ENCODE measurements around the gene GATAD2A.

Gene GATAD2A

DNA sequence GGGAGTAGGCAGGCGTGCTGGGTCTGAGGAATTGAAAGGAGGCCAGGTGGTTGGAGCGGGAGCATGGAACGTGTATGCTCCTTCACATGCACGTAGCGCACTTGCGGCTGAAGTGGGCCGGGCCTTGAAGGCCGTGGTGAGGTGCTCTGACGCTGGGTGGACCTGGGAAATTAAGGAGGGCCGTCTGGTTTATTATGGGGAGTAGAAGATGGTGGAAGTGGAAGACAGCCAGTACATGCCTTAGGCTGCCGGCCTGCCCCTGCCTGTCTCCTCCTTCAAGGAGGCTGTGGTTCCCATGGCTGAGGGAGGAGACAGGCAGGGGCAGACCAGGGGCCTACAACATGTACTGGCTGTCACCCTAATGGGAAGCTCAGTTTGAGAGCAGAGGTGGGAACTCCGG, 23.9 kb downstream of the GATAD2A start:
- TF ChIP-seq, protein P1, sequence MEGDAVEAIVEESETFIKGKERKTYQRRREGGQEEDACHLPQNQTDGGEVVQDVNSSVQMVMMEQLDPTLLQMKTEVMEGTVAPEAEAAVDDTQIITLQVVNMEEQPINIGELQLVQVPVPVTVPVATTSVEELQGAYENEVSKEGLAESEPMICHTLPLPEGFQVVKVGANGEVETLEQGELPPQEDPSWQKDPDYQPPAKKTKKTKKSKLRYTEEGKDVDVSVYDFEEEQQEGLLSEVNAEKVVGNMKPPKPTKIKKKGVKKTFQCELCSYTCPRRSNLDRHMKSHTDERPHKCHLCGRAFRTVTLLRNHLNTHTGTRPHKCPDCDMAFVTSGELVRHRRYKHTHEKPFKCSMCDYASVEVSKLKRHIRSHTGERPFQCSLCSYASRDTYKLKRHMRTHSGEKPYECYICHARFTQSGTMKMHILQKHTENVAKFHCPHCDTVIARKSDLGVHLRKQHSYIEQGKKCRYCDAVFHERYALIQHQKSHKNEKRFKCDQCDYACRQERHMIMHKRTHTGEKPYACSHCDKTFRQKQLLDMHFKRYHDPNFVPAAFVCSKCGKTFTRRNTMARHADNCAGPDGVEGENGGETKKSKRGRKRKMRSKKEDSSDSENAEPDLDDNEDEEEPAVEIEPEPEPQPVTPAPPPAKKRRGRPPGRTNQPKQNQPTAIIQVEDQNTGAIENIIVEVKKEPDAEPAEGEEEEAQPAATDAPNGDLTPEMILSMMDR (IDR thresholded peaks at IDR 0.05; ENCODE audit: low read length, missing control alignments): no peak
- no peak overlapping the region for H3K4me3 ChIP-seq (replicated peaks; ENCODE audit: low read depth, low read length)
- DNase-seq (ENCODE audit: low read depth): no peak

DNA sequence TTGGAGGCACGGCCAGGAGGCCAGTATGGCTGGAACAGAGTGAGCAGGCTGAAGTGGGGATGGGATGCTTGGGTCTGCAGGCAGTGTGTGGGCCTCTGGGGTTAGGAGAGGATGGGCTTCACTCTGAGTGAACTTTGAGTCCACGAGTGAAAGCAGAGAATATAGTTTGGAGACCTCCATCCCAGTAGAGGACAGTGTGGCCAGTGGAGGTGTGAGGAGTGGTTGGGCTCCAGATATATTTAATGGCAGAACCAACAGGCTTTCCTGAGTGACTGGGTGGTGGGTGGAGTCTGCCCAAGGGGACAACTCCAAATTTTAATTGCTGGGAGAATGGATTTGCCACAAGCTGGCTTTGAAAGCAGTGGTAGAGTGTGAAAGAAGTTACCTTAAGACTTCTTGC, 27.3 kb downstream of the GATAD2A start:
- no peak overlapping the region for H3K4me3 ChIP-seq (replicated peaks; ENCODE audit: low read depth, low read length)
- DNase-seq (ENCODE audit: low read depth): no peak
- TF ChIP-seq, protein P1 (IDR thresholded peaks at IDR 0.05; ENCODE audit: low read length, missing control alignments): no peak

DNA sequence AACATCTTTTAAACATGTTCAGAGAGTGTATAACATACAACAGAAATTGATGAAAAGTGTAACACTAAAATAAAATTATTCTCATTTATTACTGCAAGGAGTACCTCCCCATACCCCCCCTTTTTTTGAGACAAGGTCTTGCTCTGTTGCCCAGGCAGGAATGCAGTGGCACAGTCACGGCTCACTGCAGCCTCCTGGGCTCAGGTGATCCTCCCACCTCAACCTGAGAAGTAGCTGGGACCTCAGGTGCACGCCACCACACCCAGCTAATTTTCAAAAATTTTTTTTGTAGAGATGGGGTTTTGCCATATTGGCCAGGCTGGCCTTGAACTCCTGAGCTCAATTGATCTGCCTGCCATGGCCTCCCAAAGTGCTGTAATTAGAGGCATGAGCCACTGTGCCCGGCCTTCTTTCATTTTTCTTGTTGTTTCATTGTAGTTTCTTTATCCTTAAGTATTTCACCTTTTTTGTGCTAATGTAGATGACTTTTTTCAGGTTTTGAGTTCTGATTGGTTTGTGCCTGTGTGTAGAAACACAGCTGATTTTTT, 28.3 kb downstream of the GATAD2A start:
- DNase-seq (ENCODE audit: low read depth): no peak
- TF ChIP-seq, protein P1 (IDR thresholded peaks at IDR 0.05; ENCODE audit: low read length, missing control alignments): no peak

DNA sequence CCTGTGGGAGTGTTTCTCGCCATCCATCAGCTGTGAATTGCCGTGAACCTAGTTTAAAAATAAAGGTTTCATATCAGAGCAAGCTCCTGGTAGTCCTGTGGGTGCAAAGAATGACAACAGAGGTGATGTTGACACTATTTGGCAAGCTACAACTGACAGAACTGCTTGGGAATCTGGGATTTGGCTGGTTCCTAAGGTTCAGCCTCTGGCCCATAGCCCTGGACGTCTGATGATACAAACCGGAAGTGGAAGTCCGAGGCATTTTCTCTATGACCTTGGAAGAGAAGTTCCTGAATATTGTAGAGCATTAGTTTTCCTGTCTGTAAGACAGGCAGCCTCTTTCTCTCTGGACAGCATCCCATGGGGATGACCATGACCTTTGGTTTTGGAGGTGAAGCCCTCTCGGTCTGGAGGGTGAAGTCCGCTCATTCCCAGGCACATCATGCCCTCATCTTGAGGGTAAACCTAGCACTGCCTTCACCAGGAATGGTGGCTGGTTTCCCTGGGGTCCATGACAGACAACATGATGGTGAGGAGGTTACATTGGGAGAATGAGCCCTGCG, 29.1 kb downstream of the GATAD2A start:
- peak; percentile 84 for DNase-seq (ENCODE audit: low read depth)
- H3K4me3 ChIP-seq (replicated peaks; ENCODE audit: low read depth, low read length): no peak overlapping the region
- TF ChIP-seq, protein P1 (IDR thresholded peaks at IDR 0.05; ENCODE audit: low read length, missing control alignments): no peak

More for the DNA sequence above, 28.3 kb downstream of the GATAD2A start:
- H3K4me3 ChIP-seq (replicated peaks; ENCODE audit: low read depth, low read length): no peak overlapping the region

DNA sequence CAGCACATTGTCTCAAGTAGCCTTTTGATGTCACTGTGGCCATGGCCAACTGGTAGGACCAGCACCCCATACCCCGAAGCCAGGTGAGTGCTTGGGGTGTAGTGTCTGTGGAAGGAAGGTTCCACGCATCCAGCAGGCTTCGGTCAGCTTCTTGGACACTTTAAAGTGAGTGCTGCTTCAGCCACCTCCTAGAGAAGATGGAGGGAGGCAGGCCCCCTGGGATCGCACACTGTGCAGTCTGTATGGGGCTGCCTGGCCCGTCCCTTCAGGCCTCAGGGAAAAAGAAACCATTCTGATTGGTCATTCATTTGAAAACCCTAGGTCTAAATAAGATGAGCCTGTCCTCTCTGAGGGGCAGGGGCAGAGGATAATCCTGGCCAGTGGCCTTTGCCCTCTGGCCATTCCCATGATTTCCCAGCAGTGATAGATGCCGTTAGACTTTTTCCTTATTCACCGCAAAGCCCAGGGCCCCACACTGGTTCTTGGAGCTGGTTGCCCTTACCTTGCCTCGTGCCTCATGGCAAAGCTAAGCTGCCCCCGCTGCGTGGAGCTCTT, 30.7 kb downstream of the GATAD2A start:
- DNase-seq (ENCODE audit: low read depth): no peak
- TF ChIP-seq, protein P1 (IDR thresholded peaks at IDR 0.05; ENCODE audit: low read length, missing control alignments): no peak
- no peak overlapping the region for H3K4me3 ChIP-seq (replicated peaks; ENCODE audit: low read depth, low read length)

DNA sequence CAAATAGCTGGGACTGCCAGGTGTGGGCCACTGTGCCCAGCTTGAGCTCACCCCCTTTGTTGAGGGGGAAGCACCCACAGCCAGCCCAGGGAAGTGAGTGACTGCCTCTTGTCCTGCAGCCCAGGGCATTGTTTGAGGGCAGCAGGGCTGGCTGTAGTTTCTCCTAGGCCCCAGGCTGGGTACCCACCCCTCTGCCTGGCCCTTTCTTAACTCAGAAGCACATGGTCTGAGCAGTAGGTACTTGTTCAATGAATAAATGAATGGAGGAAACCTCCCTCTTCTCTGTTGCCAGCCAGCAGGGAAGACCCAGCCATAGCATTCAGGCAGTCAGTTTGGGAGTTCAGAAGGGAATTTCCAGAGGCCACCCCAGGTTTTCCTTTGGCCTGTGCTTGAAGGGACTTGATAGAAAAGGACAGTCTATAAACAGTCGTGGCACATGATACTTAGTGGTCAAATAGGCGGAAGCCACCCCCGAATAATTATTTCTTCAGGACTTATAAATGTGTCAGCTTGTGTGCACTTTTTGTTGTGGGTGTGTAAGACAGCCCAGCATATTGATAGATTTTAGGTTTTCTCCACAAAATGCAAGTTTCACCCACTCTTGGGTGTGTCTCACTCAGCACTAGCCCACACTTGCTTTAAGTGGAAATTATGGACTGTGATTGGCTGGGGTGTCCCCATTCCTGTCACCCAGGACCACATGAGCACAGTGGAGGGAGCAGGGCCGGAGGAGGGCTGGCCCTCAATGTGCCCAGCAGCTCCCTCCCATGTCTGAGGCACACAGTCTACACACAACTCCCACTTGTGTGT, 33.1 kb downstream of the GATAD2A start:
- DNase-seq (ENCODE audit: low read depth): no peak
- no peak overlapping the region for H3K4me3 ChIP-seq (replicated peaks; ENCODE audit: low read depth, low read length)

More for the DNA sequence above, 33.1 kb downstream of the GATAD2A start:
- TF ChIP-seq, protein P1 (IDR thresholded peaks at IDR 0.05; ENCODE audit: low read length, missing control alignments): no peak

All from fibroblast of pulmonary artery (primary cell).